H9 (cell line): Measurements from ENCODE around the gene SRSF11. TPM values are rescaled to one million over a fixed set of nuclear protein-coding genes. Genes with fewer than 3 reads are reported as not detected.

Source experiments
- DNase-seq: peaks from one replicate; pipeline ENCODE4 v3.0.0-alpha.2; 2017
- H2AFZ ChIP-seq: one replicate; pipeline ENCODE4 v1.6.1; 2013; ENCODE audit warnings: mild to moderate bottlenecking, low read length, control low read depth, moderate library complexity
- H2AK5ac ChIP-seq: 2 replicates; pipeline ENCODE4 v1.6.1; 2013; ENCODE audit warnings: low read length, control low read depth, mixed read lengths; ENCODE audit not compliant: insufficient read length
- H2BK120ac ChIP-seq: one replicate; pipeline ENCODE4 v1.6.1; 2013; ENCODE audit warnings: low read depth, mild to moderate bottlenecking, low read length, control low read depth, inconsistent platforms; ENCODE audit not compliant: poor library complexity, severe bottlenecking
- H2BK12ac ChIP-seq: 2 replicates; pipeline ENCODE4 v1.6.1; 2013; ENCODE audit warnings: low read length, control low read depth, mixed read lengths, low read depth; ENCODE audit not compliant: insufficient read length
- H2BK15ac ChIP-seq: 2 replicates; pipeline ENCODE4 v1.6.1; 2013; ENCODE audit warnings: low read depth, low read length, control low read depth
- H2BK20ac ChIP-seq: one replicate; pipeline ENCODE4 v1.6.1; 2013; ENCODE audit warnings: low read depth, mild to moderate bottlenecking, low read length, control low read depth, inconsistent platforms; ENCODE audit not compliant: poor library complexity, severe bottlenecking
- H2BK5ac ChIP-seq: 2 replicates; pipeline ENCODE4 v1.6.1; 2013; ENCODE audit warnings: low read length, control low read depth, mixed read lengths; ENCODE audit not compliant: insufficient read length
- H3K14ac ChIP-seq: 2 replicates; pipeline ENCODE4 v1.6.1; 2013; ENCODE audit warnings: low read length, control low read depth; ENCODE audit not compliant: insufficient read depth
- H3K18ac ChIP-seq: 2 replicates; pipeline ENCODE4 v1.6.1; 2013; ENCODE audit warnings: low read depth, mild to moderate bottlenecking, mixed read lengths, low read length, control low read depth; ENCODE audit not compliant: insufficient read length
- H3K23ac ChIP-seq: 2 replicates; pipeline ENCODE4 v1.6.1; 2013; ENCODE audit warnings: low read length, control low read depth, mixed read lengths, low read depth; ENCODE audit not compliant: insufficient read length
- H3K23me2 ChIP-seq: 2 replicates; pipeline ENCODE4 v1.6.1; 2013; ENCODE audit warnings: low read depth, mild to moderate bottlenecking, mixed read lengths, low read length, control low read depth; ENCODE audit not compliant: insufficient read length, poor library complexity, severe bottlenecking
- H3K27ac ChIP-seq: 2 replicates; pipeline ENCODE4 v1.5.1; 2013; ENCODE audit warnings: low read length, control low read depth, mixed read lengths, low read depth; ENCODE audit not compliant: insufficient read length
- H3K27me3 ChIP-seq: 2 replicates; pipeline ENCODE4 v1.6.1; 2013; ENCODE audit warnings: low read length, control low read depth, inconsistent platforms; ENCODE audit not compliant: insufficient read depth
- H3K4ac ChIP-seq: 2 replicates; pipeline ENCODE4 v1.6.1; 2013; ENCODE audit warnings: low read depth, mild to moderate bottlenecking, control low read depth, inconsistent platforms, low read length, moderate library complexity
- H3K4me1 ChIP-seq: 2 replicates; pipeline ENCODE4 v1.6.1; 2013; ENCODE audit warnings: low read length, control low read depth, inconsistent platforms; ENCODE audit not compliant: insufficient read depth
- H3K4me2 ChIP-seq: 2 replicates; pipeline ENCODE4 v1.6.1; 2013; ENCODE audit warnings: low read length, control low read depth, mixed read lengths; ENCODE audit not compliant: insufficient read length, insufficient read depth
- H3K56ac ChIP-seq: 2 replicates; pipeline ENCODE4 v1.6.1; 2013; ENCODE audit warnings: low read depth, mild to moderate bottlenecking, mixed read lengths, low read length, control low read depth; ENCODE audit not compliant: insufficient read length
- H3K79me1 ChIP-seq: 2 replicates; pipeline ENCODE4 v1.6.1; 2013; ENCODE audit warnings: low read depth, mild to moderate bottlenecking, moderate library complexity, low read length, control low read depth, inconsistent platforms; ENCODE audit not compliant: insufficient read depth, poor library complexity, severe bottlenecking
- H3K79me2 ChIP-seq: 2 replicates; pipeline ENCODE4 v1.6.1; 2013; ENCODE audit warnings: low read length, control low read depth, inconsistent platforms; ENCODE audit not compliant: insufficient read depth
- H3K9ac ChIP-seq: 2 replicates; pipeline ENCODE4 v1.6.1; 2013; ENCODE audit warnings: low read length, control low read depth, mixed read lengths; ENCODE audit not compliant: insufficient read length; ENCODE audit errors: extremely low read depth
- H3K9me3 ChIP-seq: one replicate; pipeline ENCODE4 v1.6.1; 2013; ENCODE audit warnings: low read depth, low read length, inconsistent platforms; ENCODE audit not compliant: control insufficient read depth
- H3T11ph ChIP-seq: one replicate; pipeline ENCODE4 v1.6.1; 2013; ENCODE audit warnings: mild to moderate bottlenecking, low read length, control low read depth, inconsistent platforms
- H4K20me1 ChIP-seq: one replicate; pipeline ENCODE4 v1.6.1; 2013; ENCODE audit not compliant: control insufficient read depth, insufficient read length, insufficient read depth
- H4K5ac ChIP-seq: 2 replicates; pipeline ENCODE4 v1.6.1; 2013; ENCODE audit warnings: low read depth, mild to moderate bottlenecking, mixed read lengths, low read length, control low read depth; ENCODE audit not compliant: insufficient read length
- H4K8ac ChIP-seq: replicated peaks from 2 replicates; pipeline ENCODE4 v1.6.1; 2013; ENCODE audit warnings: low read length, control low read depth, mixed read lengths, low read depth; ENCODE audit not compliant: insufficient read length
- H4K91ac ChIP-seq: 2 replicates; pipeline ENCODE4 v1.6.1; 2013; ENCODE audit warnings: low read depth, mild to moderate bottlenecking, moderate library complexity, mixed read lengths, low read length, control low read depth; ENCODE audit not compliant: insufficient read length
- H3K27ac Mint-ChIP-seq, 3 experiments: 2 replicates in 2 of 3; 3 replicates in 1 of 3; pipeline ENCODE4 v1.8.0; 2020 to 2021; ENCODE audit warnings: mixed read lengths in 3 of 3, mild to moderate bottlenecking in 1 of 3, moderate library complexity in 1 of 3
- H3K27me3 Mint-ChIP-seq: 2 replicates; pipeline ENCODE4 v1.8.0; 2021; ENCODE audit warnings: low read depth, mild to moderate bottlenecking, moderate library complexity, mixed read lengths
- H3K36me3 Mint-ChIP-seq, 3 experiments: 2 replicates in 2 of 3; 3 replicates in 1 of 3; pipeline ENCODE4 v1.8.0; 2020 to 2021; ENCODE audit warnings: low read depth in 3 of 3, mixed read lengths in 3 of 3; ENCODE audit not compliant: insufficient read depth in 1 of 3
- H3K4me1 Mint-ChIP-seq, 2 experiments: 2 replicates each; pipeline ENCODE4 v1.8.0; 2020; ENCODE audit warnings: mixed read lengths in 2 of 2
- H3K4me3 Mint-ChIP-seq, 2 experiments: 2 replicates in 1 of 2; 3 replicates in 1 of 2; pipeline ENCODE4 v1.8.0; 2020 to 2021; ENCODE audit warnings: mild to moderate bottlenecking in 2 of 2, mixed read lengths in 2 of 2, moderate library complexity in 1 of 2
- H3K9me3 Mint-ChIP-seq, 2 experiments: 2 replicates in 1 of 2; 3 replicates in 1 of 2; pipeline ENCODE4 v1.8.0; 2020; ENCODE audit warnings: mild to moderate bottlenecking in 2 of 2, mixed read lengths in 2 of 2, moderate library complexity in 1 of 2
- CTCF ChIP-seq: fragments of 200-600 bp; sonication (generic); conservative IDR thresholded peaks from 3 replicates; pipeline ENCODE4 v1.8.0; 2021; ENCODE audit warnings: antibody characterized with exemption, mild to moderate bottlenecking
- WGBS: extraction: QIAGEN DNeasy Blood & Tissue Kit; methylation state at CpG from one replicate; pipeline ENCODE4 v1.1.7; 2013; ENCODE audit warnings: missing lambda C conversion rate, low lambda C conversion rate, mixed read lengths; ENCODE audit not compliant: insufficient read length; ENCODE audit errors: extremely low coverage; 5-methylcytosine and 5-hydroxymethylcytosine counted together
- total RNA-seq: library from RNA; stranded (reverse); gene quantifications from 2 replicates; pipeline ENCODE4 v1.2.1, GENCODE V29; 2021

Gene SRSF11
- total RNA-seq, 1 experiment from 2014 or later: 214 TPM

- H3K4me1 ChIP-seq: no peaks in the 10 kb centered on the region
- H3K4ac ChIP-seq: no peak overlapping the region
- H3K27me3 ChIP-seq: no peaks in the 10 kb centered on the region
- peaks cover 24% of the 10 kb centered on the region; the same call in 1 of the 2 replicates for H3K79me2 ChIP-seq
- H3K36me3 Mint-ChIP-seq: peaks cover 37 to 80% (median 72%) of the 10 kb centered on the region in 3 experiments
- no peak overlapping the region for H4K5ac ChIP-seq
- H2BK120ac ChIP-seq: no peak overlapping the region
- H2BK12ac ChIP-seq: no peak overlapping the region
- H2BK5ac ChIP-seq: no peak overlapping the region
- no peak overlapping the region for H3T11ph ChIP-seq
- H3K79me1 ChIP-seq: peaks cover 3% of the 10 kb centered on the region
- H3K9me3 Mint-ChIP-seq: no peaks in the 10 kb centered on the region; a peak in 1 of 5 replicates
- no peaks in the 10 kb centered on the region for H3K9me3 ChIP-seq
- H3K56ac ChIP-seq: no peak overlapping the region
- H2BK20ac ChIP-seq: no peak overlapping the region
- no CpG with 5 or more reads among the region's 1 CpG for WGBS
- no peak overlapping the region for H3K4me3 Mint-ChIP-seq
- no peak overlapping the region for H3K23ac ChIP-seq
- H3K4me1 Mint-ChIP-seq: peaks cover 25 to 27% of the 10 kb centered on the region in 2 experiments
- no peak overlapping the region for H2BK15ac ChIP-seq
- H2AFZ ChIP-seq: no peak overlapping the region
- H3K4me2 ChIP-seq: no peak overlapping the region
- no peak overlapping the region for H4K91ac ChIP-seq
- TF ChIP-seq CTCF: no peak
- H3K9ac ChIP-seq: no peak overlapping the region
- no peak overlapping the region for H3K14ac ChIP-seq
- no peaks in the 10 kb centered on the region for H4K20me1 ChIP-seq
- H4K8ac ChIP-seq: no peak overlapping the region
- H3K27me3 Mint-ChIP-seq: no peaks in the 10 kb centered on the region
- no peaks in the 10 kb centered on the region for H3K23me2 ChIP-seq
- no peak for DNase-seq
- H3K18ac ChIP-seq: no peak overlapping the region
- H2AK5ac ChIP-seq: no peak overlapping the region
- H3K27ac ChIP-seq: no peak overlapping the region
- H3K27ac Mint-ChIP-seq: peak overlapping the region in 2 of 3 experiments; percentile 12 to 53; a peak in 2 of 7 replicates
These were observed 6.3 kb downstream of the SRSF11 start for GRCh38 chr1:70227439-70227838.
